Measurements from ENCODE around the gene EIF2B5.

The EIF2B5 gene

GRCh38 chr3:184173374-184173722, 38.2 kb downstream of the EIF2B5 start:
- in situ Hi-C loops (cut with MboI; ENCODE audit: low sequenced_read_pairs) = no loop called here

GRCh38 chr3:184174284-184174645, 39.1 kb downstream of the EIF2B5 start:
- in situ Hi-C loops (cut with MboI; ENCODE audit: low sequenced_read_pairs) = no loop called here

- in situ Hi-C loops (cut with MboI; ENCODE audit: low sequenced_read_pairs) = no loop called here
These were observed 39.7 kb downstream of the EIF2B5 start, which contains the start of gene AP2M1 for GRCh38 chr3:184174646-184175492. AP2M1 (plus strand) TSS chr3:184174855; CDS start chr3:184176994, 2,139 bp downstream.

- in situ Hi-C loops (cut with MboI; ENCODE audit: low sequenced_read_pairs) = no loop called here
These were observed 40.3 kb downstream of the EIF2B5 start for GRCh38 chr3:184175506-184175905.

GRCh38 chr3:184175981-184176376, 40.8 kb downstream of the EIF2B5 start:
- in situ Hi-C loops (cut with MboI; ENCODE audit: low sequenced_read_pairs) = no loop called here

- in situ Hi-C loops (cut with MboI; ENCODE audit: low sequenced_read_pairs) = no loop called here
These were observed 41.5 kb downstream of the EIF2B5 start for GRCh38 chr3:184176377-184177330.

GRCh38 chr3:184177331-184177731, 42.2 kb downstream of the EIF2B5 start:
- in situ Hi-C loops (cut with MboI; ENCODE audit: low sequenced_read_pairs) = no loop called here

GRCh38 chr3:184177767-184178306, 42.7 kb downstream of the EIF2B5 start:
- in situ Hi-C loops (cut with MboI; ENCODE audit: low sequenced_read_pairs) = no loop called here

GRCh38 chr3:184178521-184179138, 43.5 kb downstream of the EIF2B5 start:
- in situ Hi-C loops (cut with MboI; ENCODE audit: low sequenced_read_pairs) = no loop called here

- in situ Hi-C loops (cut with MboI; ENCODE audit: low sequenced_read_pairs) = no loop called here
These were observed 45.0 kb downstream of the EIF2B5 start for GRCh38 chr3:184180165-184180564.

GRCh38 chr3:184181596-184181995, 46.4 kb downstream of the EIF2B5 start:
- in situ Hi-C loops (cut with MboI; ENCODE audit: low sequenced_read_pairs) = no loop called here

- in situ Hi-C loops (cut with MboI; ENCODE audit: low sequenced_read_pairs) = no loop called here
These were observed 48.5 kb downstream of the EIF2B5 start for GRCh38 chr3:184183679-184184078.

- in situ Hi-C loops (cut with MboI; ENCODE audit: low sequenced_read_pairs) = no loop called here
These were observed 49.5 kb downstream of the EIF2B5 start for GRCh38 chr3:184184546-184185230.

- in situ Hi-C loops (cut with MboI; ENCODE audit: low sequenced_read_pairs) = no loop called here
These were observed 50.5 kb downstream of the EIF2B5 start for GRCh38 chr3:184185461-184186183.

GRCh38 chr3:184186184-184186901, 51.2 kb downstream of the EIF2B5 start, which contains the start of gene ABCF3:
ABCF3 (plus strand) TSS chr3:184186199; CDS start chr3:184186208, 9 bp downstream.
- in situ Hi-C loops (cut with MboI; ENCODE audit: low sequenced_read_pairs) = no loop called here

GRCh38 chr3:184186902-184187207, 51.7 kb downstream of the EIF2B5 start:
- in situ Hi-C loops (cut with MboI; ENCODE audit: low sequenced_read_pairs) = no loop called here

GRCh38 chr3:184188080-184188479, 52.9 kb downstream of the EIF2B5 start:
- in situ Hi-C loops (cut with MboI; ENCODE audit: low sequenced_read_pairs) = no loop called here

GRCh38 chr3:184189421-184189820, 54.3 kb downstream of the EIF2B5 start:
- in situ Hi-C loops (cut with MboI; ENCODE audit: low sequenced_read_pairs) = no loop called here

GRCh38 chr3:184192889-184193288, 57.7 kb downstream of the EIF2B5 start:
- in situ Hi-C loops (cut with MboI; ENCODE audit: low sequenced_read_pairs) = no loop called here
